GM18858 (cell line): ENCODE results near the gene CCDC198.

Experiments
- ATAC-seq: cut with Tn5 transposase; IDR thresholded peaks from one replicate; pipeline ENCODE4 v1.9.1; 2021; ENCODE audit not compliant: unreplicated experiment

Gene CCDC198, protein sequence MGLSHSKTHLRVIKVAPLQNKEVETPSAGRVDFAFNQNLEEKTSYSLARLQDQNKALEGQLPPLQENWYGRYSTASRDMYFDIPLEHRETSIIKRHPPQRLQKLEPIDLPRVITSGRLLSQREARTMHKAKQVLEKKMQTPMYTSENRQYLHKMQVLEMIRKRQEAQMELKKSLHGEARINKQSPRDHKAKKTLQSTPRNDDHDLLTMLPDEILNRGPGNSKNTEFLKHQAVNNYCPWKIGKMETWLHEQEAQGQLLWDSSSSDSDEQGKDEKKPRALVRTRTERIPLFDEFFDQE

DNA sequence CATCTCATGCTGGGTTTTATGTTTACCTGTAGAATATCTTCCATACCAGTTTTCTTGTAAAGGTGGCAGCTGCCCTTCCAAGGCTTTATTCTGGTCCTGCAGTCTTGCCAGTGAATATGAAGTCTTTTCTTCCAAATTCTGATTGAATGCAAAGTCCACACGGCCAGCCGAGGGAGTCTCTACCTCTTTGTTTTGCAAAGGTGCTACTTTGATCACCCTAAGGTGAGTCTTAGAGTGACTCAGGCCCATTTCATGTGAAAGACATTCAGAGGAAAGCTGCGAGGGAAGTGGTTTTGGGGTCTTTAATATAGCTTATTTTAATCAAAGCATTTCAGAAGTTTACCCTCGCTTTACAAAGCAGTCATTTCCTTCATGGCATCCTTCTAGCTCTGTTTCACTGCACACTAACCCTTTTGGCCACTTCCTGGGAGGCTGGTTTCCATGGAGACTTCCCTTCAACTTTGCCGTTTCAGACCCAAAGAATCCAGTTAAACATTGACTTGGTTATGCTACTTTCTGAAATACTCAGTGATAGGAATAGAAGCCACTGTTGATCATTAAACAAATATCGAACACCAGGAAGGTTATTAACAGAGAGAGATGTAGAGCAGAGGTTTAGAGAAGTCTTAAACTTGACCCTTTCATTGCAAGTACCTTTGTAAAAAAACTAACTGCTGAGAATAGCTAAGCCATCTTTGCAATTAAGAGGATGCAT lies at the start of gene CCDC198:
TSS of gene CCDC198 (minus strand) at position 391 of the 715 bp plus-strand sequence. CDS start at position 249, 142 bp downstream.
- peak; percentile 74 for ATAC-seq

DNA sequence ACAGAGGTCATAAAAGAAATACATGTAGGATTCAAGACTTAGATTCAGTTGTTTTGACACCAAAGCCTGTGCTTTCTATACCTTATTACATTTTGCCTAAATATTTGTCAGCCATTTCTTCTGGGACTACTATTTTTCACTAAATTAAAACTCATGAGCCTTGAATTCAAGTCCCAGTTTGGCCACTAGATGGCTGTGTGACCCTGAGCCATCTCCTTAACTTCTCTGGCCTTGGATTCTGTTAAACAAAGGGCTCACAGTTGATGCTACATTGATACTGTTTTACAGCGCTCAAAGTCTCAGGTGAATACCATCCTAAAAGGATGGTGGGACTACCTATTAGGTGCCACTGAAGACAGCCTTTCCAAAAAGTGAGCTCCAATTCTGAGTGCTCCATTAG lies 39.6 kb upstream of the CCDC198 start:
- no peak for ATAC-seq

DNA sequence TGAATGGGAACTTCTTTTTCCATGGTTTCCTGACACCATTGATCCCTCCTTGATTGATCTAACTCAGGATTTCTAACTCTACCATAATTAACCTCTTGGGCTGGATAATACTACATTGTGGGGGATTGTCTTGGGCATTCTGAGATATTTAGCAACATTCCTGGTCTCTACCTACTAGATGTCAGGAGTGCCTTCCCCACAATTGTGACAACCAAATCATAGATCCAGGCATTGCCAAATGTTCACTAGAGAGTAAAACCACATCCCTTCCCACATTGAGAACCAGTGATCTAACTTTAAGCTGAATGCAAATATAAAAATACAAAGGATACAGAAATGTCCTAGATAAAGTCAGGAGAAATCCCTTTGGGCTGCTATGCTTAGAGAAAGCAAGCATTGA lies 36.9 kb upstream of the CCDC198 start:
- no peak for ATAC-seq

DNA sequence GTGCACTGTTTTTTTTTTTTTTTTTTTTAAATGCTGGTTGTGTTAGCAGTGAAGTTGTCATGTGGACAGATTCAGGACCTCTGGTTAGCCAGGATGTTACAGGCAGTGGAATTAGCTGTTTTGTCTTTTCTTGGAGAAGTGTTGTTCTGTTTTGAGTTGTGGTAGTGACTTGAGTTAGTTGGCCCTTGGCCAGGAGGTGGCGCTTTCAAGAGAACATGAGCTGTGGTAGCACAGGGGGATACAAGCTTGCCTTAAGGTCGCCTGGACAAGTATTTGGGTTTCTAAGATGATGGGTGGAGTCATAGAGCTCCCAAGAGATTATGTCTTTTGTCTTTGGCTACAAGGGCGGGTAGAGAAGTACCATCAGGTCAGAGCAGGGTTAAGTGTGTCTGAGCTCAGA lies 33.3 kb upstream of the CCDC198 start:
- no peak for ATAC-seq

DNA sequence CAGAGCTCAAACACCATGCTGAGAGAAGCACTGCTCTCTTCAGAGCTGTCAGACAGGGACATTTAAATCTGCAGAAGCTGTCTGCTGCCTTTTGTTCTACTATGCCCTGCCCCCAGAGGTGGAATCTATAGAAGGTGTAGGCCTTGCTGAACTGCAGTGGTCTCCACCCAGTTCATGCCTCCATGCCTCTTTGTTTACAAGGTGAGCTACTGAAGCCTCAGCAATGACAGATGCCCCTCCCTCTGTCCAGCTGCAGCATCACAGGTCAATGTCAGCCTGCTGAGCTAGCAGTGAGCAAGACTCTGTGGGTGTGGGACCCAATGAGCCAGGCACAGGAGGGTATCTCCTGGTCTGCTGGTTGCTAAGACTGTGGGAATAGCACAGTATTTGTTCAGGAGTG lies 25.4 kb upstream of the CCDC198 start:
- no peak for ATAC-seq

DNA sequence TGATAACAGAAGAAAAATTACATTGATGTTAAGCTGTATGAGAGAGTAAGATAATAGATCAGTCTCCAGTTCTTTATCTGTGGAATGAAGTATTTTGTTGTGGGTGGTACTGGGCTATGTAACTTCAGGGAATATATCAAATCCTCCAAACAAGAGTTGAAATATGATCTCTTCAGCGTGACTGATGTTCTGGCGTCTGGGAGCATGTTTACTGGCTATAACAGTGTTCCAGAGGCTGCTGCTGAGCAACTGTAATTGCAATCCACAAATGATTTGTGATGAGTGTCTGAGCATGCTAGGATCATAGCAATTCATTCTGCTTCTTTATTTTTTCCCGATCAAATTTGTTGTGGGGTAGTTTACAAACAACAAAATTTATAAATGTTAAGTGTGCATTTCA lies 18.6 kb upstream of the CCDC198 start:
- no peak for ATAC-seq

DNA sequence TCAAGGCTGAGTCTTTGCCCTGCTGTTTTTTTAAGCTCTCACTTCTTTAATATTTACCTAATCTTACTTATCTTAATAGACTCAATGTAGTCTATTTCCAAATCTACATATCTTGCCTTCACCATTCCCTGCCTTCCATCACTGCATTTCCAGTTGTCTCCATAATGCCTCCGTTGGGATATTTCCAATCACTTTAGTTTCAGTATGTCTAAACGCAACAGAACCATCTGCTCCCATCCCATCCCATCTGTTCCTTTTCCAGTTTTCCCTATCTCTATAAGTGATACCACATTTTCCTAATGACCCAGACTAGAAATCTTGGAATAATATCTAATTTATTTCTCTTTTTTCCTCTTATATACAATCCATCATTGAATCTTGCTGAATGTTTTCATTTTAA lies 15.1 kb upstream of the CCDC198 start:
- no peak for ATAC-seq

DNA sequence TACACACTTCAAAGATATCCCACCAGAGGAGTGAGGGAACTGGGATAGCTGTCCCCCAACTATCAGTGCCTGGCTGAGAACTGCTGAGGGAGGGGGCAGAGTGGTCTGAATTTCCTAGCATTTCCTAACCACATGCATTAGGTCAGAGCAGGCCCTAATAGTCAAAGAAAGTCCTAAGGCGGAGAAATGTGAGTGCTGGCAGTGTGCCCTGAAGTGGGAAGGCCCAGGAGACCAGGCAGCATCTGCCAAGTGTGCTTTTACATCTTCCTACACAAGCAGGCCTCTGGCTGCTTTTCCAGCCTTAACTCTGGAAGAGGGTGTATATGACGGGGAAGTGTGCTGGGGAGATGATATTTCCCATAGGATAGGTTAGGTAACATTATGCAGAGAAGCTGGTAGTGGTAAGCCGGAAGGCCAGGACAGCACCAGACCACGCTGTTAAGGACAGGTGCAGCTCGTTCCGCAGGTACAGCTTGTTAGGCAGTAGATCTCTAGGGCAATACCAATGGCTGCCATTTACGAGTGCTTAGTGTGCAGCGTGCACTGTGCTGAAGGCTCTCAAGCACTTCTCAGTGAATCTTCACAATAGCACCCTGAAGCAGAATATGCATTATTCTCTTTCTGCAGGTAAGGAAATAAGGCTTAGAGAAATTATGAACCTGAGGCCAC lies 9.1 kb upstream of the CCDC198 start:
- ATAC-seq: no peak

DNA sequence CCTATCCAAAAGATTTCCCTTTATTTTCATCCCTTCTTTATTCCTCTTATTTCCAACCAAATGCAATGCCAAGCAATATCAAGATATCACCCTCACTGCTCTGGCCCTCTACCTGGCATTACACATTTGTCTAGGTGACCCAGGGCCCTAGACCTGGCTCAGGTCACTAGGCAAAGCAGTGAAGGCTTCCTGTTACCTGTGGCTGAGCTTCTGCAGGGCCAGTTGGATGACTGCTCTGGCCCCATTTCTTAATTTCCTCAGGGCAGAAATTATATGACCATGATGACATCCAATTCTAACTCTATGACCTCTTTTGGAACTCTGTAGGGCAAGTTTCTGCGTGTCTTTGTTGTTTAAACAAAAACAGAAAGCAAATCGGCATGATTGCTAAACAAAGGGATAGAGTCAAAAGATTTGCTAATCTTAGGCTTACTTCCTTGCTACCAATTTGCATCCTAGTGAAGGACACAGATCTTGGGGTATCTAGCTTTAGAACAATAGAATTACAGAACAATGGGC lies 7.4 kb upstream of the CCDC198 start:
- ATAC-seq: no peak

DNA sequence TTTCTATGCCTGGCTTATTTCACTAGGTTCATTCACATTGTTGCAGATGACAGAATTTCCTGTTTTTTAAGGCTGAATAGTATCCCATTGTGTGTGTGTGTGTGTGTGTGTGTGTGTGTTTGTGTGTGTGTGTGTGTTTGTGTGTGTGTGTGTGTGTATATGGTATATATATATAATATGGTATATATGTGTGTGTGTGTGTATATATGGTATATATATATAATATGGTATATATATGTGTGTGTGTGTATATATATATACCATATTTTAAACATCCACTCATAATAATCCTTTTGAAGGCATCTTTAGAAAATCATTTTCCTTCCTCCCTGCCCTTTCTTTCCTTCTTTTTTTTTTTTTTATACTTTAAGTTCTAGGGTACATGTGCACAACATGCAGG lies 5.0 kb upstream of the CCDC198 start:
- no peak for ATAC-seq

DNA sequence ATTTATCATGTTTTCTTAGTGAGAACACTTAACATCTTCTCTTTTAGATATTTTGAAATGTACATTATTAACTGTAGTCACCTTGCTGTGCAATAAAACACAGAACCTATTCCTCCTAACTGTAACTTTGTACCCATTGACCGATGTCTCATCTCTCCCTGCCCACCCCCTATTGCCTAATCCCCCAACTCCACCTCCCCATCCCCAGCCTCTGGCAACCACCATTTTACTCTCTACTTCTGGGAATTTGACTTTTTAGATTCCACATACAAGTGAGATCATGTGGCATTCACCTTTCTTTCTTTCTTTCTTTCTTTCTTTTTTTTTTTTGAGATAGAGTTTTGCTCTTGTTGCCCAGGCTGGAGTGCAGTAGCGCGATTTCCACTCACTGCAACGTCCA lies 4.4 kb upstream of the CCDC198 start:
- no peak for ATAC-seq

DNA sequence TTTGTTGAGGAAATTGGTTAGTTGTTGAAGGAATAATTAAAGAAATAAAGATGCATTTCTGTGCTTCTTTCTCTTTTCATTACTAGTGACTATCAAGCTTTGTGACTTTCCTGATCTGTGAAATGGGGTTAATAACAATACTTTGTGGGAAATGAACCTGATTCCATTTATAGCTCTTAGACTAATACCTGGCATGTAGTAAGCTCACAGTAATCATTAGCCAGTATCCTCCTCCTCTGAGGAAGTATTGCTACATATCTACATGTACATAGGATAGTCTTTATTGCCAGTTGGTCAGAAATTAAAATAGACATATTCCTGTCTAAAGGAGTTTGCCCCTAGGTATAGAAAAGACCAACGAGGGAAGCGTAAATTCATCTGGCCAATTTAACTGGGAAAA lies 1.8 kb upstream of the CCDC198 start:
- no peak for ATAC-seq

DNA sequence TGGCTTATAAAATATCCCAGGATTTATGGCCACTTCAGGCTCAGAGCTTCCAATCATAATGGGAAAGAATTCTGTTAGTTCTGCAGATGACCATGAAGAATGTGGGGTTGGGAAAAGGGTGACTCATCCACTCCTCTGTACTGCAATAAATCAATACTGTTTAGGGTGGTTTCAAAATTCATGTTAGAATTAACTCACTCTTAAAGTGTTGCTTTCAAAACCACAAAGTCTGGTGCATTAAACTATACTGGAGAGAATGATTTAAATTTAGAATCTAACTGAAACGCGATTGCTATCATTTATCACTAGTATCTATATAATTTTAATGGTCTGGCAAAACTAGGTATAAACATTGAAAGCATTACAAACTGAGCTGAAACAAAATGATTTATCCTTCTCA lies 798 bp downstream of the CCDC198 start:
- no peak for ATAC-seq

DNA sequence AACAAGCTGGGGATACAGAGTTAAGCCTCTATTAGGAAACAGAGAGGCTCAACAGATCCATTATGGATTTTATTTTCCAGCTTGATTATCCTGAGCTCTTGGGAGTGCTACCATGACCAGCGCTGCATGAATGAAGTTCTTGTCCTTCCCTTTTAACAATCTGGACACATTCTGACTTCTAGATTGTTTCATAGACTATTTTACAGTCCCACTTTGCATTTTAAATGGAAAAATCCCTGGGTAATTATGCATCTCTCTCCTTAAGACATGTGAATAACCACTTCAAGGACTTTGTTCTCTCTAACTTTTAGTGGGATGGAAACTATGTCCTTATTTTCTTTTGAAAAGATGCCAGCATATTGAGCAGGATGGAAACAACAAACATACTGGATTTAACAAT lies 2.0 kb downstream of the CCDC198 start:
- no peak for ATAC-seq

DNA sequence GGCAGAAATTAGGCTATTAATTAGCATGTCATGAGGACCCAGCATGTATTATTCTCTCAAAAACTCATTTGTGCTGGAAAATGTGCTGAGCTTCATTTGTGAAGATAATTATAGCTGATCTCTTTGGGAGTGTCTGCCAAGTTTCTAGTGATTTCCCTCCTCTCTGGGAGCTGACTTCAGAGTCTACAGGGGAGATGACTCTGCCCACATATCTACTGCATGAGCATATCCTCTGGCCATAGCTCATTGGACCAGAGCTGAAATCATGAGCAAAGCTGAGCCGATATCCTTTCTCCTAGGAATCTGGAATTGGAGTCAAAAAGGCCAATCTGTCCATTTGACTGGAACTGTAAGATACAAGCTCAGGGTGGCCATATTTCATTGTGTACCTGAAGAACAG lies 5.9 kb downstream of the CCDC198 start:
- ATAC-seq: no peak

DNA sequence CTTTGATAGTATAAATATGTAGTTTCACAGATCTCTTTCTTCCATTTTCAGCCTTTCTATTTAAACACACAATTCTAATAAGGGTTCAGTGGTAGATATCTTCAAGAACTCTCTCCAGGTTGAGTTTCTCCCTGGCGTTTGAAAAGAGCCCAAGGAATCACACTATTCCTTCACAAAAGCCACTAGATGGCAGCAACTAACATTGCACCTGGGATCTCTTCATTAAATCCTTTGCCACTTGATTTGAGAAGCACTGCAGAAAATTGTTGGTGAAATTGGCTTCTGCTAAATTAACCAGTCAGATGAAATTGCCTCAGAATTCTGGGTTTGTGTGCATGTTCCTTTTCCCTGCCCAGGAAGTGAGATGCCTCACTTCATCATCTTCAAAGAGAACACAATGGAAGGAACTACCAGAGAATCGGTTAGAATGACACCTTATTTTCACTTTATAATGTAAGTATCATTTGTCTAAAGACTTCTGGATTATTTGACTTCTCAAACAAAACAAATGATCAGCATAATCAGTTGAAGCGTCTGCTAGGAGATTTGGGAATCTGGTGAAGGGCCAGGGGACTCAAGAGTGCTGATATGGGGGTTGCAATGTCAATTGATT lies 6.8 kb downstream of the CCDC198 start:
- ATAC-seq: no peak

DNA sequence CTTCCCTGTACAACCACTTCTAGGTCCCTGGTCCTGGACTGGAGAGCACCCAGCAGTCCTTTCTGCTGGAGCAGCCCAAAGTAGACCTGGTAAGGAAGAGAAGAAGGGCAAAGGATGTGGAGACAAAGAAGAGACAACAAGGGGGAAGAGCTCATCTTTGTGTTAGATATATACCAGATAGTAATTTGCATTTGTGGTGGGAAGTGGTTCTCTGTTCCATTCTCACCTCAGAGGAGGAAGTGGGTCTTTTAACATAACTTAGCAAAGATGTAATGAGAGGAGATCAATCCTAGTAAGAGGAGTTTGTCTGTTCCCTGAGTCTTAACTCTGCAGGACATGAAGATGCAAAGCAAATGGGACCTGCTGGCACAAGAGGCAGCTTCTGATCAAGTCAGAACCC lies 8.0 kb downstream of the CCDC198 start:
- peak; percentile 94 for ATAC-seq

DNA sequence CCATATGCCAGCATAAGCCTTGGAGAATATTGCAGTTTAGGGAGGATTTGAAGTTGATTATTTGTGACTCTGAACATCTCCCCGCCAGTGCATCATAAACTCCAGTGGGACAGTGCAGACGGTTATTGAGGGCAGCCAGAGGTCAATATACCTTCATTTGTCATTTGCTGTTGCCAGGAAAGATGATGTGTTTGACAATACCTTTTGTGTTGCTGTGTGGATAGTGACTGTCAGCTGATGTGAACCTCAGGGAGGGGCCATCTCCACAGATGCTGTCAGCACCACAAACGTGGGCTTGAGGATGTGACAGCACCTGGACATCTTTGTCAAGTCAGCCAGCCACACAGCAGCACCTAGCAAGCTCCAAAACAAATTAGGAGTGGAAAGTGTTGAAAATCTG lies 11.5 kb downstream of the CCDC198 start:
- no peak for ATAC-seq

DNA sequence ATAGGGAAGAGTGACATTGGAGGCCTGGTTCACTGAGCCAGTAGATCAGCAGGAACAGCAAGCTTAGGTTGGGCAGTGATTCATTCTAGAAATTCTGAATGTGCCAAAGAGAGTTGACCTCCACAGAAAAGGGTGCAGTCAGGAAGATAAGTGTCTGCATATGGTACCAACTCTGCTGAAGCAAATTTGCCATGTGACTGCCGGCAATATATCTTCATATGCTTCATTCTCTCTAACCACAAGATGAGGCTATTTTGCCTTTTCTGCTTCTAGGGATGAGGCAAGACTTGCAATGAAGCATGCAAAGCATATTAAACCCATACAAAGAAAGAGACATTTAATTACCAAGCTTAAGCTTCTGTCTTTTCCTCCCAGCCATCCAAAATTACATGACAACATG lies 13.6 kb downstream of the CCDC198 start:
- no peak for ATAC-seq

DNA sequence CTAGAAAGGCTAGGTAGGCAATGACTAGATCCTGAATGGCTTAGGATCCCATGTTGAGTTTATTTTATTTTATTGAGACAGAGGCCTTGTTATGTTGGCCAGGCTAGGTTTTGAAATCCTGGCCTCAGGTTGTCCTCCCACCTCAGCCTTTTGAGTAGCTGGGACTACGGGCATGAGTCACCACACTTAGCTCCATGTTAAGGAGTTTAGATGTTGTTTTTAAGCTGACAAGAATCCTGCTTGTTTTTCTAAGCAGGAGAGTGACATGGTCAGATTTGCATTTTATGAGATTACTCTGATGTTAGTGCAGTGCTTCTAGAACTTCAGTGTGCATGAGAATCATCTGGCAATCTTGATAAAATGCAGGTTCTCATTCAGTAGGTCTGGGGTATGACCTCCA lies 14.5 kb downstream of the CCDC198 start:
- no peak for ATAC-seq

DNA sequence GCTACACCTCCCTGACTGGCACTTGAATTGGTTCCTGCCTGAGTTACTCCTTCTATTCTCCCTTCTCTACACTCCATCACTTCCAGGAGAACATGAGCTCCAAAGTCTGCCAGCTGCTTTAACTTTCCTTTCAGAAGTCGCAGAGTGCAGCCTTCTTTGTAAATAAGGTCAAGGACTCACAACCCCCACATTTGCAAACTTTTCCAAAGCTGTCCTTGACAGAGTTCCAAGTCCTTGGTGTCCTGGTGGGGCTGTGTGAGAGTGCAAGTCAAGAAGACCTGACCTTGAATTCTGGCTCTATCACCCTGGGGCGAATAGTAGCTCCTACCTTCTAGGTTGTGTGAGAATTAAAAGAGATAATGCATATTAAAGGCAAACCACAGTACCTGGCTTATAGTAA lies 15.6 kb downstream of the CCDC198 start:
- no peak for ATAC-seq

DNA sequence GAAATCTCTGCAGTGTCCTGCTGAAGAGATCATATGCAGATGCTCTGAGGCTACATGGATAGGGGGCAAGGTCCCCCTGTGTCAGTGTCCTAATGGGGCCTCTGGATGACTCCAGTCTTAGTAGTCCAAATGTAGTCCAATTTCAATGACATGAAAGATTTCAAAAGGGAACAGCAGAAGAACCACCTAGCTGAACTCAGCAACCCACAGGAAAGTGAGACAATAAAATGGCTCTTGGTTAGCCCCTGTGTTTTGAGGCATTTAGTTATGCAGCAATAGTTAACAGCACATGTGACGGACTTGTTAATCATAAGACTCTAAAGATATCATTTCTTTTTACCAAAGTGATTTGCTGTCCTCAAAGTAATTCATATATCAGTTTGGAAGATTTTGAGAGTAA lies 22.7 kb downstream of the CCDC198 start:
- no peak for ATAC-seq
